Psoas muscle (tissue), 8 donors: Measurements from ENCODE around the gene TNFAIP1. TPM values are rescaled to one million over a fixed set of nuclear protein-coding genes. Genes with fewer than 3 reads are reported as not detected.

Experiments used
- ATAC-seq, 4 donors: fragments of 200-7000 bp; cut with Tn5 transposase; one replicate each; pipeline ENCODE4 v1.9.1; 2020; ENCODE audit warnings: moderate library complexity in 3 of 4, mild to moderate bottlenecking in 2 of 4
- DNase-seq, 2 donors: peaks; one replicate each; pipeline ENCODE4 v3.0.0-alpha.2; 2020
- H3K27ac ChIP-seq: fragments of 200-600 bp; one replicate; pipeline ENCODE4 v1.8.0; 2022
- H3K27me3 ChIP-seq, 3 donors: fragments of 200-600 bp in 1 of 3; one replicate each; pipeline versions ENCODE4 v1.6.1 to v1.8.0; 2013 to 2022; ENCODE audit warnings: low read length in 2 of 3, mild to moderate bottlenecking in 2 of 3, moderate library complexity in 1 of 3; ENCODE audit not compliant: insufficient read depth in 3 of 3
- H3K36me3 ChIP-seq, 2 donors: fragments of 200-600 bp in 1 of 2; one replicate each; pipeline versions ENCODE4 v1.6.1 to v1.8.0; 2013 to 2022; ENCODE audit warnings: low read depth in 1 of 2, mild to moderate bottlenecking in 1 of 2, moderate library complexity in 1 of 2; ENCODE audit not compliant: insufficient read depth in 1 of 2
- H3K4me1 ChIP-seq: fragments of 200-600 bp; one replicate; pipeline ENCODE4 v1.8.0; 2022
- H3K4me3 ChIP-seq: fragments of 200-600 bp; one replicate; pipeline ENCODE4 v1.8.0; 2022; ENCODE audit warnings: mild to moderate bottlenecking
- H3K9me3 ChIP-seq: fragments of 200-600 bp; one replicate; pipeline ENCODE4 v1.8.0; 2022
- WGBS, 3 donors: extraction: QIAGEN DNeasy Blood & Tissue Kit; methylation state at CpG; one replicate each; pipeline versions ENCODE4 v1.1.6 to v1.1.7; 2013; 5-methylcytosine and 5-hydroxymethylcytosine counted together
- intact Hi-C, 2 donors: fragments of 100-400 bp; cut with DNase I; formaldehyde crosslinking; loops; one replicate each; pipeline versions ENCODE4 v1.11.0 to v1.14.2; 2022
- polyA plus RNA-seq, 3 donors: library from polyadenylated mRNA; stranded (reverse); fragments of 200-250 nt; gene quantifications; one replicate each; pipeline ENCODE4 v1.2.3, GENCODE V29; 2013
- total RNA-seq, 4 donors: library from RNA; stranded (reverse); fragmentation: NEBNext Ultra II Directional in 2 of 4; extraction: Animal tissue kit (Norgen Biotek cat#: 25700) in 2 of 4; gene quantifications; one replicate each; pipeline versions ENCODE4 v1.2.1 to v1.2.4, GENCODE V29; 2021 to 2023
- TF ChIP-seq, protein P1 (sequence below): fragments of 200-600 bp; IDR thresholded peaks from one replicate; pipeline ENCODE4 v1.8.0; 2022; ENCODE audit warnings: antibody characterized with exemption
- donor health status: healthy with polysubstance abuse.
- donor health status: DM: no; HTN: no; CAD: no; lungs with moderate emphysema.
- donor health status: Bipolar disorder and iron deficiency.
- donor health status: healthy.
- donor health status: DM: yes; HTN: yes; CAD: no.
- donor health status: DM: no; HTN: no; CAD: no.
- donor health status: DM: no; HTN: no; CAD: no.
- donor health status: DM: yes; HTN: yes; CAD: no.

The TNFAIP1 gene
- total and polyA plus RNA-seq, 7 donors, result 13.0 to 32.6 (median 23.3) TPM

DNA sequence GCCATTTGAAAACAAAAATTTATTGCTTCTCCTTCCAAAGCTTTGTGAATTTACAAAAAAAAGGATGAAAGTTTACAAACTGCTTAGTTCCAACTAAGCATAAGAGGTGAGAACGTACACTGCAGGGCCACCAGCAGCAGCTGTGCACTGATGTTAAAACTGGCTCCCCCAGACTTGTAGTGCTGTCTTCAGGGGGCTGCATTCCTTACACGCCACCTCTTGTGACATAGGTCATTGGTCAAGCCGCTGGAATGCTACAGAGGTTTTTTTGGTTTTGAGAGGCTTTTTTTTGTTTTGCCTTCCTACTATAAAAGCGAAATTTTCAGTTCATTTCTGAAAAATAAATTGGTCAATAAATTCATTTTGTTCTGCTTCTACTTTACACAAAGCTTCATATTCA lies 7.2 kb upstream of the TNFAIP1 start:
- Histone ChIP-seq H3K9me3 (no peaks in the 10 kb centered on the region), H3K4me3 (no peak overlapping the region), H3K4me1 (no peaks in the 10 kb centered on the region), H3K36me3 (peaks cover 2 to 67% of the 10 kb centered on the region in 2 donors), H3K27ac (no peak overlapping the region), H3K27me3 (no peaks in the 10 kb centered on the region)
- WGBS, 3 donors, result 71 to 79% (median 76%) methylated on average over 4 of the region's 4 CpGs
- intact Hi-C loops, result no loop called here
- TF ChIP-seq, protein P1, sequence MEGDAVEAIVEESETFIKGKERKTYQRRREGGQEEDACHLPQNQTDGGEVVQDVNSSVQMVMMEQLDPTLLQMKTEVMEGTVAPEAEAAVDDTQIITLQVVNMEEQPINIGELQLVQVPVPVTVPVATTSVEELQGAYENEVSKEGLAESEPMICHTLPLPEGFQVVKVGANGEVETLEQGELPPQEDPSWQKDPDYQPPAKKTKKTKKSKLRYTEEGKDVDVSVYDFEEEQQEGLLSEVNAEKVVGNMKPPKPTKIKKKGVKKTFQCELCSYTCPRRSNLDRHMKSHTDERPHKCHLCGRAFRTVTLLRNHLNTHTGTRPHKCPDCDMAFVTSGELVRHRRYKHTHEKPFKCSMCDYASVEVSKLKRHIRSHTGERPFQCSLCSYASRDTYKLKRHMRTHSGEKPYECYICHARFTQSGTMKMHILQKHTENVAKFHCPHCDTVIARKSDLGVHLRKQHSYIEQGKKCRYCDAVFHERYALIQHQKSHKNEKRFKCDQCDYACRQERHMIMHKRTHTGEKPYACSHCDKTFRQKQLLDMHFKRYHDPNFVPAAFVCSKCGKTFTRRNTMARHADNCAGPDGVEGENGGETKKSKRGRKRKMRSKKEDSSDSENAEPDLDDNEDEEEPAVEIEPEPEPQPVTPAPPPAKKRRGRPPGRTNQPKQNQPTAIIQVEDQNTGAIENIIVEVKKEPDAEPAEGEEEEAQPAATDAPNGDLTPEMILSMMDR, result no peak
- ATAC-seq, result no peak
- no peak for DNase-seq

DNA sequence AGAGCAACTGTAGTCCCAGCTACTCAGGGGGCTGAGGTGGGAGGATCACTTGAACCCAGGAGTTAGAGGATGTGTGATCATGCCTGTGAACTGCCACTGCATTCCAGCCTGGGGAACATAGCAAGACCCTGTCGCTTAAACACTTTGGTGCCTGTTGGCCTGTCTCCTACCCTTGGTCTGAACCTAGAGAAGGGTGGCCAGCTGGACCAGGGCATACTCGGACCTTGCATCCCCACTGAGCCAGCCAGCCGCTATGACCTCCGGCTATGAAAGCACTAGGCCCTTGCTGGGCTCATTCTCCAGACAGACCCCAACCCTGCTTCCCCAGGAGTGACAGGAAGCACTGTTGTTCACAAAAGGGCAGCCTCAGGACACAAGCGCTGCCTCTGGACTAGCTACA lies 4.9 kb upstream of the TNFAIP1 start:
- no peak for DNase-seq
- TF ChIP-seq, protein P1, result no peak
- H3K4me3 ChIP-seq, result no peak overlapping the region
- H3K36me3 ChIP-seq, result peaks cover 2 to 67% of the 10 kb centered on the region in 2 donors
- no peak overlapping the region for H3K27ac ChIP-seq
- peaks cover 9% of the 10 kb centered on the region for H3K4me1 ChIP-seq
- H3K9me3 ChIP-seq, result no peaks in the 10 kb centered on the region
- ATAC-seq, result no peak
- 89 to 93% (median 90%) methylated on average over 5 of the region's 5 CpGs for WGBS, 3 donors
- intact Hi-C loops, result no loop called here
- no peaks in the 10 kb centered on the region for H3K27me3 ChIP-seq

DNA sequence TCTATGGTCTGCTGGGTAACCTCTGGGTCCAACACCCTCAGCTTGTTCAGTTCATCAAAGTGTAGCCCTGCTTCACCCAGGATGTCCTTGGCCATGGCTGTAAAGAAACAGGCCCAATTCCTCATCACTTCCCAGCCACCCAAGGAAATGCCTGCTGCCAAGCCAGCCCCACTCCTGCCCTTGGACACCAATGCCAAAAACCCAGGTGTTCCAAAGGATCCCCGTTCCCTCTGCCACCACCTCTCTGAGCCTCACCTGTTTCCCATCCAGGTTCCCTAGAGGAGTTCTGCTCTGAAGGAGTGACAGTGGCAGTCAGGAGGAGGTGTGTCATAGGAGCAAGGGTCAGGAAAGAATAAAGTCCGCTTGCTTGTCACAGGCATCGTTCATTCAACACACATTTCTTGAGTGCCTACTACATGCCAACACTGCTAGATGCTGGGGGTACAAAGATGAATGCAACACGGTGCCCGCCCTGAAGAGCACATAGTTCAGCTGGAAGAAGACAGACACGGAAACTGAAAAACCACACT lies 3.6 kb upstream of the TNFAIP1 start:
- TF ChIP-seq, protein P1, result no peak
- WGBS, 3 donors, result 87 to 91% (median 89%) methylated on average over 6 of the region's 6 CpGs
- Histone ChIP-seq H3K27me3 (no peaks in the 10 kb centered on the region), H3K4me1 (peaks cover 17% of the 10 kb centered on the region), H3K9me3 (no peaks in the 10 kb centered on the region), H3K4me3 (no peak overlapping the region), H3K27ac (no peak overlapping the region), H3K36me3 (peaks cover 2 to 57% of the 10 kb centered on the region in 2 donors)
- intact Hi-C loops, result no loop called here
- ATAC-seq (no peak), DNase-seq (no peak)

DNA sequence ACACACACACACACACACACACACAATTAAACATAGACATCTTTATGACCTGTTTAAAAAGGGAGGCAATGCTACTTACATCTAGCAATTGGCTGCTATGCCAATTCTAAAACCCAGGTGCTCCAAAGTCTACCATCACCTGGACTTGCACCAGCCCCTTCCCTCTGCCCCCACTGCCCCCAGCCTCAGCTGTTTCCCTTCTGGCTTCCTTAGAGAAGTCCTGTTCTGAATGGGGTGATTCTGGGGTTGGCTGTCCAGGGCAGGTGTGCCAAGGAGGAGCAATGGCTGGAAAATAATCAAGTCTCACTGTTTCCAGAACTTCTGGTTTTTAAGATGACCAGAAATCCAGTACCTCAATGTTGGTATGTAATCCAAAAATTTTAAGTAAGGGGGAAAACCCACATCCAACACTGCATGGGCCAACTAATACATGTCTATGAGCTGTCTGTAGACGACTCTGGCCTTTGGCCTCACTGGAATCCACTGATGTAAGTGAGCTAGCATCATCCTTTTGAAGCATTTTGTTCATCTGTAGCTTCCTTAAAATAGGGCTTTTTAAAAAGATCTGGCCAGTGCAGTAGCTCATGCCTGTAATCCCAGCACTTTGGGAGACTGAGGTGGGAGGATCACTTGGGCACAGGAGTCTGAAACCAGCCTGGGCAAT lies 2.3 kb upstream of the TNFAIP1 start:
- Histone ChIP-seq H3K27me3 (no peaks in the 10 kb centered on the region), H3K4me3 (no peak overlapping the region), H3K9me3 (no peaks in the 10 kb centered on the region), H3K27ac (no peak overlapping the region), H3K36me3 (peaks cover 2 to 45% of the 10 kb centered on the region in 2 donors), H3K4me1 (peaks cover 28% of the 10 kb centered on the region)
- intact Hi-C loops, result no loop called here
- no peak for DNase-seq
- WGBS, 3 donors, result 54 to 67% (median 55%) methylated on average over 1 of the region's 1 CpG
- ATAC-seq, result no peak
- TF ChIP-seq, protein P1, result no peak

DNA sequence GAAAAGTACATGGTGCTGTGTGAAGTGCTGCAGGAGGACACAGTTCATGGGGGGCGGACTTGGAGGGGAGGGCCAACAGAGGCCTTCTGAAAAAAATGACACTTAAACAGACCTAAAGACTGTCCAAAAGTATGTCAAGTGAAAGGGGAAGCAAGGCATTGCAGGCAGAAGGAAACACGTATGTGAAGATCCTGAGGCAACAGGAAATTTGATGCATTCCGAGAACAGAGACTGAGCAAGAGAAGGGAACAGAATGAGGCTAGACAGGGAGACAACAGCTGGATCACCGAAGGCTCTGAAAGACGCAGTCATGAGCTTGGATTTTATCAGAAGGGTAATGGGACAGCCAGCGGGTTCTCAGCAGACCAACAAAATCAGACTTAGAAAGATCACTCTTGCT lies 1.4 kb upstream of the TNFAIP1 start:
- TF ChIP-seq, protein P1, result no peak
- Histone ChIP-seq H3K4me3 (peak overlapping the region; percentile 86), H3K27me3 (no peaks in the 10 kb centered on the region), H3K4me1 (peaks cover 29% of the 10 kb centered on the region), H3K27ac (peak overlapping the region; percentile 94), H3K9me3 (no peaks in the 10 kb centered on the region), H3K36me3 (peaks cover 0 to 36% of the 10 kb centered on the region in 2 donors)
- DNase-seq (no peak), ATAC-seq (no peak)
- 46 to 54% (median 50%) methylated on average over 6 of the region's 6 CpGs for WGBS, 3 donors
- intact Hi-C loops, result loop anchor here in 1 of 2 donors (2.0 kb wide), 1 partner anchor 15 kb away; the partner anchor contains the start of gene TMEM97
